Stimulated activated CD4-positive, alpha-beta T cell treated with anti-CD3 and anti-CD28 coated beads, Interleukin-12 subunit alpha, Interleukin-12 subunit beta, amount 100 ng/mL, for 48 hours (primary cell): ENCODE data around the gene SMAD5.

Experiments used
- DNase-seq, 3 donors: peaks; one replicate each; pipeline ENCODE4 v3.0.0-alpha.2; 2020; ENCODE audit warnings: low read depth in 2 of 3, low spot score in 1 of 3

SMAD5 gene

DNA sequence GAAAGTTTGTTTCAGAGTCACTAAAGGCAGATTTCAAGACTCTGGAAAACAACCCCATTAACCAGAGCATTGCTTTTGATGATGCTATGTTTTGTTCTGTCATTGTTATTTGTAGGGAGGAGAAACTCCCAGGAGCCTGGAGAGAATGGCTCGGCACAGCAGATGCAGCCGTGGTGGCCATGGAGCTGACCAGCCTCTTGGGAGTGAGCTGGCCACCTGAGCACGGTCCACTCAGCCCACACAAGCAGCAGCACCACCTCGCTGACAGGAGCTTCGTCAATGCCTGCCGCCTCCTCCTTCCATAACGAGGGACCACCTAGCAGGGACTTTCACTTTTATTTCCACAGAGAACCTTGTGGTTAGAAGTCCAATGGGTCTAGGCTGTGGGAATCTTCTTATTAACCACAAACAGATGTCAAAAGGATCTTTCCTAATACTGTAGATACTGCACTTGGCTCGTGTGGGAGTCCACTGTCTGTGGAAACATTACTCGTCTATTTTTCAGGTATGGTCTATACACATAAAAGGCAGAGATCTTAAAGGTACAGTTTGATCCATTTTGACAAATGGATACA, 81.4 kb downstream of the SMAD5 start:
- no peak for DNase-seq

DNA sequence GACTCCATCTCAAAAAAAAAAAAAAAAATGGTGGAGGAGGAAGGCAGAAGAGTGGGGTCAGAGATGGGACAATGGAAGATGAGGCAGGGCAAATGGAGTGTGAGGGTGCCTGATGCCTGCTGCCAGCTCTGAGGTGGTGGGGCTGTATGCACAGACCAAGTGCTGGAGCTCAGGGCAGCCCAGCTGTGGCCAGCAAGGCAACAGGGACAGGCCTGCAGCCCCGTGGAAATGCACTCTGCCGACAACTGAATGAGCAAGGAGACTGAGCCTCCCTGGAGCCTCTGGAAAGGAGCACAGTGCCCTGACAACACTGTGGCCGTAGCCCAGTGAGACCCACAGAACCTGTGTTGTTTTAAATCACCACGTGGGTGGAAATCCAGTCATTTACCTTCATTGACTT, 83.2 kb downstream of the SMAD5 start:
- DNase-seq = no peak

GRCh38 chr5:136216230-136216629, 83.6 kb downstream of the SMAD5 start:
- DNase-seq = no peak

DNA sequence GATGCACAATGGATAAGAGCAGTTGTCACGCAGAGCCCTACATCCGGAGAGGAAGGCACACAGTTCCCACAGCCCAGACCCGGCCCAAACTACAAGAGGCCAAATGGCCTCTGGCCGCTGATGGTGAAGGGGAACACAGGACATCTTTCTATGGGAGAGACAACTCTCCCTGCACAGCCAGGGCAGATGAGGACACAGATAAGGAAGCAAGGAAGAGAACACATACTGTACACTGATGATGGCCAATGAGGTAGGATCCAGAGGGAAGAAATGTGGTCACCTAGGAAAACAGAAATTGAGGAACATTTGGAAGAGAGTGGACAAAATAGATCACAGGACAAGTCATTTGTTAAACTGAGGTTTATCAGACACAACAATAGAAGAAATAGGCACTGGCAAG, 88.7 kb downstream of the SMAD5 start:
- no peak for DNase-seq

GRCh38 chr5:136222580-136223235, 90.1 kb downstream of the SMAD5 start:
- no peak for DNase-seq

- no peak for DNase-seq
Observed at GRCh38 chr5:136225796-136226195, 93.2 kb downstream of the SMAD5 start.

DNA sequence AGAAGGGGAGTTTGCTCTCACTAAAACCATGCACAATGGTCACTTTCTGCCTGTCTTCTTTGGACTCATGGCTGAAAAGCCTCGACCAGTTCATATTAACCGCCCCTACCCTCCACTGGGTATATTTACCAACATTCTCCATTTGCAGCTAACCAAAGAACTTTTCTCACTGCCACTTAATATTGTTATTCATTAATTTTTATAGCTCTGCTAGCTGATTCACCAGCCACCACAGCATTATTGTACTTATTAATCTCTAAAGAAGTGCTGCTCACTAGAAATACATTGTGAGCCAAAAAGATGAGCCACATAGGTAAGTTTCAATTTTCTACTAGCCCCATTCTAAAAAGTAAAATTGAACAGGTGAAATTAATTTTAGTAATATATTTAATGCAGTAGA, 93.8 kb downstream of the SMAD5 start:
- no peak for DNase-seq

DNA sequence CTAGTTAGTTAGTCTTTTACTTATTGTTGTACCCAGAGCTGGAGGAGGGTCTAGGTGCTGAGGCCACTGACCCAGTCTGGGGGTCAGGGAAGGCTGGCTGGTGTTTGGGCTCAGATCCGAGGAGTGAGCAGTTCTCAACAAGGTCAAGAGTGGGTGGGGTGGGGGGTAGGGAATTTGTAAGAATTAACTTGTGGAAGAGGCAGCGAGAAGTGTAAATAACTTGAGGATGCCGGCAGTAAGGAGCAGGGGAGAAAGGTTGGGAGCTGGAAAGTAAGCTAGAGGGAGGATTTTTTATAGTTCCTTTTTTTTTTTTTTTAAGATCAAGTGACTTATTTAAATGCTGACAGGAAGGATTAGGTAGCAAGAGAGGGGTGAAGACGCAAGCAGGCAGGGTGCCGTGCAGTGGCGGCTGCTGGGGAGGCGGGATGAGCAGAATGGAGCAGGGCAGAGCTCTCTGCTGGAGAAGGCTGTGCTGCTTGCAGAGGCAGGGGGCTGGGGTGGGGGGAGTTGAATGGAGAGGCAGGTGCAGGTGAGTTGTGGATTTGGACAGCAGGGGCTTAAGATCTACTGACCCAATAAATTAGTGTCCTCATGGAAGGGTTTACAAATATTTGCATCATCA, 95.6 kb downstream of the SMAD5 start:
- no peak for DNase-seq

DNA sequence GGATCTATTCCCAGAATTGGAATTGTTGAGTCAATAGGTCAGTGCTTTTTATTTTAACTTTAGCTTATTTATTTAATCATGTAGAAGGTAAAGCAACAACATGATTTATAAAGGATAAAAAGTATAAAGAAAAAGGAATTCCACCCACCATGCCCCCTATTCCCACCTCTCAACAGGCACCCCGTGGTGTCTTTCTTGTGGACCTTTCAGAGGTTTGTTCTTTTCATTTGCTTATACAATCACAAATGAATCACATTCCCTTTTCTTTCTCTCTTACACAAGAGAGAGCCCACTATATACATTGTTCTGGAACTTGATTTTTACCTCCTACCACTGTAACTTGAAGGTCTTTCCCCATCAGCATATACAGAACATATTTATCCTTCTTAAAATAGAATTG, 97.5 kb downstream of the SMAD5 start:
- no peak for DNase-seq

DNA sequence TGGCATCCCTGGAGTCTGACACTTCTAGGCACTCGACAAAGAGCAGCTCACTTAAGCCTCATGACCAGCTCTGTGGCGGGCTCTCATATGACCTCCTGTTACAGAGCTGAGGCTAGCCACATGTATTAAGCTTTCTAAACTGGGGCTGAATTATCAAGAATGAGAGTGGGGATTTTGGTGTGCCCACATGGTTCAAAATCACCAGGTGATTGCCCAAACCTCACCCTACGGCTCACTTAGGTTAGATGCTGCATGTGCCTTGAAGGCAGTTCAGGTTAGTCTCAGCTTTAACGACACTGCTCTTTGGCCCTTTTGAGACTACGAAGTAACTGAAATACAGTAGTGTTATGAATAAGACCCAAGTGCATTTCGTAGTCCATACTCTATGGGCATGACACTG, 99.7 kb downstream of the SMAD5 start:
- no peak for DNase-seq
